Activated CD4-positive, alpha-beta T cell treated with anti-CD3 and anti-CD28 coated beads, Interleukin-2, Interleukin-4, amounts not matched to agents 100 ng/mL and 50 ng/mL, durations not matched to agents 16 hours and 8 hours (primary cell): ENCODE measurements around the gene TLK1.
"Not testable (repeated sequence)": the region's sequence is repeated elsewhere in the genome, so short reads cannot be mapped to it uniquely, and the experiment has no call there.

Source experiments
- DNase-seq: peaks from one replicate; pipeline ENCODE4 v3.0.0-alpha.2; 2020; ENCODE audit warnings: low spot score

TLK1 gene

DNA sequence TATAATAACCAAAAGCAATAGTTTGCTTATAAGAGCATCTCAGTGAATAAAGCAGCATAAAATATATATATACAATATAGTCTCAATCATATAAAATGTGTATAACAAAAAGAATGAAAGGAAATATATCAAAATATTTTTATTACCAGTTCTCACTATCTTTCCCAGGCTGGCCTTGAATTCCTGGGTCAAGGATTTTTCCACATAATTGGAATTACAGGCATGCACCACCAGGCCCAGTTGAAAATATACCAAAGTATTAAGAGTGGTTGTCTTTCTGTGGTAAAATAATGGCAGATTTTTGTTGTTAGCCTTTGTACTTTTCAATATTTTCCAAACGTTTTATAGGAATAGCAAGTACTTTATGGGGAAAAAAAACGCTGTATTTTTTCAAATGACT is 8.6 kb upstream of the TLK1 start:
- DNase-seq: no peak

GRCh38 chr2:171167352-171167997 is 6.8 kb upstream of the TLK1 start:
- DNase-seq: no peak

DNA sequence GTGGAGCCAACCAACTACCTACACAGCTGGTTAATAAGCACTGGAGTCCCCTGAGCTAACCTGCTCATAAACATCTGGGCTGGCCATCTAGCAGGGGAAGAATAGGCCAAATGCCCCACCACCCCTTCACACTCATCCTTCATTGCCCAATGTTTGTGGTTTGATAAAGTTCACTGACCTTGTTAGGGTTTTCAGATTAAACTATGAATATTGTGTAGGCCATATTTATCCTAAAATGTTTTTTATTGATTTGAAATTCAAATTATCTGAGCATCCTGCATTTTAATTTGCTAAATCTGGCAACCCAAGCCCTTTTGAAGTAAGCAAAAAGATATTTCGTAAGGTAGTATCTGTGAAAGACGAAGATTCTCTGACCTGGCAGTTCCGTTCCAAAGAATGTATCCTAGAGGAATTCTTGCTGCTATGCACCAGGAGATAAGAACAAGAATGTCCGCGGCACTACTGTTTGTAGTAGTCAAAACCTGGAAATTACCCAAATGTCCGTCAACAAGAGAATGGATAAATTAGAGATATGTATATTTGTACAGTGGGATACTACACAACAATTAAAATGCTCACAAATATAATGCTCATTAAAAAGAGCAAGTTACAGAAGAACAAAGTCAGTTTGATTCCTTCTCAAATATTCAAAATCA is 5.8 kb upstream of the TLK1 start:
- no peak for DNase-seq

- no peak for DNase-seq
These were observed 5.3 kb upstream of the TLK1 start for GRCh38 chr2:171165967-171166327.

GRCh38 chr2:171163261-171163660 is 2.6 kb upstream of the TLK1 start:
- no peak for DNase-seq

DNA sequence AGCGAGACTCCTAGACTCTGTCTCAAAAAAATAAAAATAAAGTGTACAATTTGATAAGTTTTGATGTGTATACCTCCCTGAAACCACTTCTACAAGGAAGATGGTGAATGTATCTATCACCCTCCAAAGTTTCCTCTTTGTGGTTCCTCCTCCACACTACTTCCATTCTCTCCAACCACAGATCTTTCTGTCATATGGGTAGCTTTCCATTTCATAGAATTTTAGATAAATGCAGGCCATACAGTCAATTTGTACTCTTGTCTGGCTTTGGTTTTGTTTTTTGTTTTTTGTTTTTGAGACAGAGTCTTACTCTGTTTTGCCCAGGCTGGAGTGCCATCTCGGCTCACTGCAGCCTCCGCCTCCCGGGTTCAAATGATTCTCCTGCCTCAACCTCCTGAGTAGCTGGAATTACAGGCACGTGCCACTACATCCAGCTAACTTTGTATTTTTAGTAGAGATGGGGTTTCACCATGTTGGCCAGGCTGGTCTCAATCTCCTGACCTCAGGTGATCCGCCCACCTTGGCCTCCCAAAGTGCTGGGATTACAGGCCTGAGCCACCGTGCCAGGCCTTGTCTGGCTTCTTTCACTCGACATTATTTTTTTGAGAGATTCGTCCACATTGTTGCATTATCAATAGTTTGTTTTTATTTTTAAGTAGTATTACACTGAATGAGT is 2.0 kb upstream of the TLK1 start:
- DNase-seq: not testable (repeated sequence)

GRCh38 chr2:171160956-171161740 is 455 bp upstream of the TLK1 start:
- peak; percentile 71 for DNase-seq

- DNase-seq: no peak
These were observed 1.1 kb downstream of the TLK1 start for GRCh38 chr2:171159372-171160118.

DNA sequence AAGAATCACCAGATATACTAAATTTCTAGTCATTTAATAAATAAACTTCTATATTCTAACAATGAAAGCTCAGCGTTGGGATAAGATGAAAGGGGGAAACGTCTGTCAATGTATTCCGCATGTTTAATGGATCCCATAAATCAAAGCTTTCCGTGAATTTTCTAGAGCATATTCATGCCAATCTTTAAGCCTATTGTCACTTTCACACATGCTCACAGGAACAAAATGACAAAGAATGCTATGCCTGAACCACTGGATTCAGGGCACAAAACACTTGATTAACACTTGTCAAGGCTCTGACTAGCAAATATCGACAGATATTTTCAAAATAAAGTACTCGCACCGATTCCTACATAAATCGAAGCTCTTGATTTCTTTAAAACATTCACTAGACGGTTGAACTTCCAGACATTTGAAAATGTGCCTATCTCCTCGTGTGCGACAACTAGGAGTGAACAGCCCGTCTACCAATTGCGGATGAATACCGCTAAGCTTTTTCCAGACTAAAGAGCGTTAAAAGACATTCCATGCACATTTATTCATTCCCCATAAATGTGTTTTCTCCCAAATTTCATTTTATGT is 1.8 kb downstream of the TLK1 start:
- no peak for DNase-seq

DNA sequence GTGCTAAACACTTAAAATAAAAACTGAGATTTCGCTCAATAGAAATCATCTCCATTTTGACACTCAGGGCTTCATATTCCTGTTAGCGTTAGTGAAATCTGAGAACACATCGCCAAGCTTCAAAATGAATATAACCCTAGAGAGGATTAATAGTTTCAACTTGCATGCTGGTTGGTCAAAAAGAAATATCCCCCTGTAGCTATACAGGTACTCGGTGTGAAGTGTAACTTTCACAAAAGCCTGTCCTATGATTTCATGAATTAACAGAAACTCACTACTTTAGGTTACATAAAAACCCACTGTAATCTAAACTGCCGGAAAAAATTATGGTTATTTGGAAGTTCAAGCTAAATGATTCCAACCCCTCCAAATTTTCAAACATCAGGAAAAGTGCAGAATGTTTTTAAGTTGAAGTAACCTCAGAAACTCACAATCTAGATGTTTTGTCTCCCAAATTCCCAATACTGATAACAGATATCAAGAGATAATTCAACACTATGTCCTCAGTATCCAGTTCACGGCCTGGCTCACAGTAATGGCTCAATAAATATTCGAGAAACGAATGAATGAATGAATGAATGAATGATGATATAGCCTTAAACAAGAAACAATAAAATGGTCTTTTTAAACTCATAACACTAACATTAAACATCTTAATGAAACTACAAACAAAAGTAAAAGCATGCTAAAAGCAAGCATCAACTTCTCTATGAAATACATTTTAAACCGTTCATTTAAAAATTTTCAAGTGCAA is 2.5 kb downstream of the TLK1 start:
- DNase-seq: no peak

GRCh38 chr2:171157109-171157500 is 3.6 kb downstream of the TLK1 start:
- DNase-seq: no peak

DNA sequence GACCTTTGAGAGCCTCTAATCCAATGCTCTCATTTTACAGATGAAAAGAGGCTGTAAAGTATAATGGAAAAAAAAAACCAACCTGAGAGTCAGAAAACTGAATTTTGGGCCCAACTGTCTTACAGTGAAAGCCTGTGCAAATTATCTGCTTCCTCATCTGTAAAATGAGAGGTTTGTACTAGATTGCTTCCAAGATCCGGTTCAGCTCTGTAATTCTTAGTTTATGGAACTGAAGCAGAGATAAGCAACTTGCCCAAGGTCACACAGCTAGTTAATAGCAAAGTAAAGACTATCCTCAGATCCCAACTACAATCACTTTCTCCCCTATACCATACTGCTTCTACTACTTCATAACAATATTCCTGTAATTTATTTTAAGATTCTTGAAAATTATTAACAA is 6.3 kb downstream of the TLK1 start:
- no peak for DNase-seq

GRCh38 chr2:171150694-171151285 is 9.9 kb downstream of the TLK1 start:
- no peak for DNase-seq

- no peak for DNase-seq
These were observed 10.6 kb downstream of the TLK1 start for GRCh38 chr2:171149986-171150693.

- DNase-seq: no peak
These were observed 11.3 kb downstream of the TLK1 start for GRCh38 chr2:171149171-171149938.

DNA sequence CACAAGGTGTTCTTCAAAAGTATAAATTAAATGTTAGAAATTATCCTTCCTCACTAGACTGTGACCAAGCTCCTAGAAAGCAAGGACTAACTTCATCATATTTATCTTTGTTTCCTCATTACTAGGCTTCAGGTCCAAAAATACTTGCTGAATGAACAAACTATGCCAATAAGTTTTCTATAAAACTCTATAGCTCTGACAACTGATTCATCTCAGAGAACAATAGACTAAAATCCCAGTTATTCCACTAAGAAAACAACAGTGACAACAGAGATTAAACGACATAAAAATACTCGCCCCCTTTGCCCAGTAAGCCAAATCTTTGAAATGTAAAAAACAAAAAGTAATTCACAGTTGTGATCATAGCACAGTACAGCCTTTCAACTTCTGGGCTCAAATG is 13.6 kb downstream of the TLK1 start:
- DNase-seq: no peak

- DNase-seq: no peak
These were observed 14.1 kb downstream of the TLK1 start for GRCh38 chr2:171146633-171147032.

- DNase-seq: no peak
These were observed 14.6 kb downstream of the TLK1 start for GRCh38 chr2:171146071-171146470.

GRCh38 chr2:171143670-171144062 is 17.0 kb downstream of the TLK1 start:
- DNase-seq: no peak
